Effector CD4-positive, alpha-beta T cell (primary cell): ENCODE data around the gene CCDC157.
"Not testable (repeated sequence)": the region's sequence is repeated elsewhere in the genome, so short reads cannot be mapped to it uniquely, and the experiment has no call there.

Source experiments
- DNase-seq: peaks from one replicate; pipeline ENCODE4 v3.0.0-alpha.2; 2020

Gene CCDC157

GRCh38 chr22:30392661-30393321 lies 36.0 kb downstream of the CCDC157 start:
- no peak for DNase-seq

GRCh38 chr22:30393322-30393680 lies 36.5 kb downstream of the CCDC157 start:
- DNase-seq: no peak

- DNase-seq: no peak
These were observed 37.1 kb downstream of the CCDC157 start for GRCh38 chr22:30393885-30394284.

GRCh38 chr22:30396871-30397655 lies 40.3 kb downstream of the CCDC157 start, which contains the start of gene SEC14L2:
Gene SEC14L2, plus strand, starts transcription at chr22:30397018. Its CDS starts 99 bp downstream, at chr22:30397117.
- DNase-seq: peak; percentile 51

- no peak for DNase-seq
These were observed 41.1 kb downstream of the CCDC157 start for GRCh38 chr22:30397656-30398635.

- DNase-seq: no peak
These were observed 42.2 kb downstream of the CCDC157 start for GRCh38 chr22:30398685-30399680.

- DNase-seq: no peak
These were observed 42.9 kb downstream of the CCDC157 start for GRCh38 chr22:30399718-30400117.

GRCh38 chr22:30400159-30400558 lies 43.4 kb downstream of the CCDC157 start:
- no peak for DNase-seq

- DNase-seq: not testable (repeated sequence)
These were observed 44.2 kb downstream of the CCDC157 start for GRCh38 chr22:30401024-30401423.

GRCh38 chr22:30402028-30402765 lies 45.4 kb downstream of the CCDC157 start:
- no peak for DNase-seq

GRCh38 chr22:30402766-30403104 lies 45.9 kb downstream of the CCDC157 start:
- DNase-seq: not testable (repeated sequence)

GRCh38 chr22:30404307-30404706 lies 47.5 kb downstream of the CCDC157 start:
- DNase-seq: no peak

- DNase-seq: no peak
These were observed 48.9 kb downstream of the CCDC157 start for GRCh38 chr22:30405731-30406130.

GRCh38 chr22:30406400-30406799 lies 49.6 kb downstream of the CCDC157 start:
- no peak for DNase-seq

GRCh38 chr22:30408388-30409102 lies 51.7 kb downstream of the CCDC157 start:
- no peak for DNase-seq

- DNase-seq: no peak
These were observed 55.0 kb downstream of the CCDC157 start for GRCh38 chr22:30411780-30412179.

- no peak for DNase-seq
These were observed 56.2 kb downstream of the CCDC157 start for GRCh38 chr22:30413001-30413400.

GRCh38 chr22:30413745-30414524 lies 57.1 kb downstream of the CCDC157 start:
- no peak for DNase-seq

- no peak for DNase-seq
These were observed 57.8 kb downstream of the CCDC157 start for GRCh38 chr22:30414525-30415047.
